GM23338 (cell line): ENCODE results near the gene COMMD7. TPM values are rescaled to one million over a fixed set of nuclear protein-coding genes. Genes with fewer than 3 reads are reported as not detected.

Experiments
- ATAC-seq: fragments of 200-7000 bp; cut with Tn5 transposase; 3 replicates; pipeline ENCODE4 v1.9.1; 2020
- DNase-seq: peaks from one replicate; pipeline ENCODE4 v3.0.0-alpha.2; 2015; ENCODE audit warnings: low spot score
- H2AFZ ChIP-seq: fragments of 200-600 bp; sonication (generic); 2 replicates; pipeline ENCODE4 v1.8.0; 2016; ENCODE audit warnings: antibody characterized with exemption, mild to moderate bottlenecking, moderate library complexity
- H3F3A ChIP-seq: fragments of 200-600 bp; sonication (generic); replicated peaks from 2 replicates; pipeline ENCODE4 v1.8.0; 2017; ENCODE audit warnings: antibody characterized with exemption, mixed run types, low read depth
- H3K27ac ChIP-seq: fragments of 200-600 bp; sonication (generic); 2 replicates; pipeline ENCODE4 v1.6.1; 2016; ENCODE audit warnings: low read depth
- H3K27me3 ChIP-seq: fragments of 200-600 bp; sonication (generic); 2 replicates; pipeline ENCODE4 v1.8.0; 2016; ENCODE audit warnings: mild to moderate bottlenecking, mixed run types, moderate library complexity; ENCODE audit not compliant: insufficient read depth
- H3K36me3 ChIP-seq: fragments of 200-600 bp; sonication (generic); 2 replicates; pipeline ENCODE4 v1.8.0; 2016; ENCODE audit warnings: mild to moderate bottlenecking; ENCODE audit not compliant: insufficient read depth
- H3K4me1 ChIP-seq: fragments of 200-600 bp; sonication (generic); 2 replicates; pipeline ENCODE4 v1.8.0; 2016; ENCODE audit warnings: mild to moderate bottlenecking, moderate library complexity; ENCODE audit not compliant: insufficient read depth
- H3K4me2 ChIP-seq: fragments of 200-600 bp; sonication (generic); 2 replicates; pipeline ENCODE4 v1.7.1; 2017; ENCODE audit warnings: mixed run types
- H3K4me3 ChIP-seq: fragments of 200-600 bp; sonication (generic); 2 replicates; pipeline ENCODE4 v1.6.1; 2016; ENCODE audit warnings: mixed run types
- H3K79me2 ChIP-seq: fragments of 200-600 bp; sonication (generic); replicated peaks from 2 replicates; pipeline ENCODE4 v1.8.0; 2017; ENCODE audit warnings: mild to moderate bottlenecking; ENCODE audit not compliant: insufficient read depth
- H3K9me2 ChIP-seq: fragments of 200-600 bp; sonication (generic); 2 replicates; pipeline ENCODE4 v1.8.0; 2017; ENCODE audit not compliant: insufficient read depth
- H4K20me1 ChIP-seq: fragments of 200-600 bp; sonication (generic); replicated peaks from 2 replicates; pipeline ENCODE4 v1.8.0; 2017; ENCODE audit warnings: mild to moderate bottlenecking; ENCODE audit not compliant: insufficient read depth
- H3K27ac Mint-ChIP-seq: 2 replicates; pipeline ENCODE4 v1.8.0; 2020; ENCODE audit warnings: inconsistent platforms, mild to moderate bottlenecking, moderate library complexity, mixed read lengths
- H3K27me3 Mint-ChIP-seq: 3 replicates; pipeline ENCODE4 v1.8.0; 2022; ENCODE audit warnings: low read depth, mild to moderate bottlenecking, moderate library complexity, mixed read lengths, inconsistent platforms; ENCODE audit not compliant: insufficient read depth, poor library complexity
- H3K36me3 Mint-ChIP-seq: 3 replicates; pipeline ENCODE4 v1.8.0; 2021; ENCODE audit warnings: low read depth, mild to moderate bottlenecking, inconsistent platforms, moderate library complexity, mixed read lengths
- H3K4me1 Mint-ChIP-seq: 3 replicates; pipeline ENCODE4 v1.8.0; 2020; ENCODE audit warnings: mild to moderate bottlenecking, inconsistent platforms, mixed read lengths
- H3K4me3 Mint-ChIP-seq: 3 replicates; pipeline ENCODE4 v1.8.0; 2021; ENCODE audit warnings: moderate library complexity, mild to moderate bottlenecking, inconsistent platforms, mixed read lengths
- H3K9me3 Mint-ChIP-seq: 3 replicates; pipeline ENCODE4 v1.8.0; 2020; ENCODE audit warnings: moderate library complexity, mild to moderate bottlenecking, inconsistent platforms, mixed read lengths
- CREB1 ChIP-seq: fragments of 250-450 bp; sonication (Bioruptor Pico); IDR thresholded peaks from 2 replicates; pipeline ENCODE4 v1.5.0; 2020; ENCODE audit warnings: low read depth, mild to moderate bottlenecking, moderate library complexity
- CTCF ChIP-seq, 2 experiments: fragments of 200-600 bp in 1 of 2; sonication (generic) in 1 of 2; conservative IDR thresholded peaks; 2 replicates each; pipeline versions ENCODE4 v1.5.1 to v1.6.1; 2016 to 2017; ENCODE audit warnings: antibody characterized with exemption in 2 of 2, low read depth in 2 of 2, mild to moderate bottlenecking in 2 of 2, moderate library complexity in 1 of 2
- ETS1 ChIP-seq: IDR thresholded peaks from 2 replicates; pipeline ENCODE4 v1.6.1; 2016; ENCODE audit warnings: antibody characterized with exemption
- EZH2 ChIP-seq: fragments of 200-600 bp; sonication (generic); IDR thresholded peaks from one replicate; pipeline ENCODE4 v1.8.0; 2017; ENCODE audit warnings: antibody characterized with exemption, mild to moderate bottlenecking, low read depth; ENCODE audit not compliant: unreplicated experiment
- EZH2phosphoT487 ChIP-seq: fragments of 200-600 bp; sonication (generic); IDR thresholded peaks from one replicate; pipeline ENCODE4 v1.8.1; 2018; ENCODE audit warnings: antibody characterized with exemption; ENCODE audit not compliant: unreplicated experiment
- JUNB ChIP-seq: IDR thresholded peaks from one replicate; pipeline ENCODE4 v1.6.1; 2016; ENCODE audit warnings: antibody characterized with exemption; ENCODE audit not compliant: unreplicated experiment
- NANOG ChIP-seq: IDR thresholded peaks from 2 replicates; pipeline ENCODE4 v1.6.1; 2016; ENCODE audit warnings: antibody characterized with exemption, borderline replicate concordance
- POLR2AphosphoS5 ChIP-seq: IDR thresholded peaks from 2 replicates; pipeline ENCODE4 v1.6.1; 2016; ENCODE audit warnings: antibody characterized with exemption, low read depth
- REST ChIP-seq: IDR thresholded peaks from one replicate; pipeline ENCODE4 v1.6.1; 2018; ENCODE audit warnings: antibody characterized with exemption; ENCODE audit not compliant: unreplicated experiment
- STAT1 ChIP-seq: IDR thresholded peaks from one replicate; pipeline ENCODE4 v1.6.1; 2016; ENCODE audit warnings: antibody characterized with exemption; ENCODE audit not compliant: unreplicated experiment
- ZNF114 ChIP-seq: fragments of 250-450 bp; sonication (Bioruptor Pico); IDR thresholded peaks from 2 replicates; pipeline ENCODE4 v1.5.0; 2020; ENCODE audit warnings: mild to moderate bottlenecking, moderate library complexity
- ZNF331 ChIP-seq: fragments of 250-450 bp; sonication (Bioruptor Pico); IDR thresholded peaks from 2 replicates; pipeline ENCODE4 v1.5.0; 2020; ENCODE audit warnings: low read depth, mild to moderate bottlenecking, moderate library complexity
- ZNF462 ChIP-seq: fragments of 250-450 bp; sonication (Bioruptor Pico); IDR thresholded peaks from 2 replicates; pipeline ENCODE4 v1.5.0; 2020; ENCODE audit warnings: mild to moderate bottlenecking, moderate library complexity
- polyA plus RNA-seq: library from polyadenylated mRNA; unstranded; fragments of >200 nt; fragmentation: Nextera tagmentation; extraction: Ambion mirVana; gene quantifications from 2 replicates; pipeline ENCODE4 v1.2.1, GENCODE V29; 2016
- total RNA-seq: library from RNA; depleted of rRNA; stranded (reverse); fragments of >200 nt; shearing (Covaris generic); gene quantifications from 2 replicates; pipeline ENCODE4 v1.2.3, GENCODE V29; 2014

The COMMD7 gene
- total and polyA plus RNA-seq, 2 experiments from 2014 or later, result 67.3 to 86.4 TPM

GRCh38 chr20:32775336-32775991, 32.2 kb upstream of the COMMD7 start:
- peaks cover 100% of the 10 kb centered on the region for H3K79me2 ChIP-seq
- Mint-ChIP-seq H3K9me3 (no peaks in the 10 kb centered on the region), H3K27ac (peak overlapping the region; percentile 93), H3K4me3 (peak overlapping the region; percentile 52), H3K4me1 (peaks cover 94% of the 10 kb centered on the region), H3K27me3 (peaks cover 48% of the 10 kb centered on the region), H3K36me3 (peaks cover 99% of the 10 kb centered on the region)
- ATAC-seq (no peak), DNase-seq (no peak)
- H3K36me3 ChIP-seq, result peaks cover 95% of the 10 kb centered on the region
- H3K27me3 ChIP-seq, result no peaks in the 10 kb centered on the region
- H3K4me2 ChIP-seq, result peak overlapping the region; percentile 97
- peaks cover 99% of the 10 kb centered on the region for H4K20me1 ChIP-seq
- H3K27ac ChIP-seq, result peak overlapping the region; percentile 88
- H3K9me2 ChIP-seq, result no peaks in the 10 kb centered on the region
- H2AFZ ChIP-seq, result no peak overlapping the region
- H3F3A ChIP-seq, result peaks cover 95% of the 10 kb centered on the region
- peak overlapping the region; percentile 91 for H3K4me3 ChIP-seq
- H3K4me1 ChIP-seq, result peaks cover 99% of the 10 kb centered on the region
- TF ChIP-seq STAT1 (no peak), POLR2AphosphoS5 (no peak; the same call in 1 of the 2 replicates), ZNF462 (CRISPR knock-in tag) (no peak), EZH2phosphoT487 (no peak), ETS1 (no peak), ZNF331 (CRISPR knock-in tag) (no peak), EZH2 (no peak), JUNB (no peak), NANOG (no peak), CREB1 (CRISPR knock-in tag) (no peak), CTCF (conservative IDR thresholded peaks at IDR 0.05; ENCODE audit: low read depth in 2 of 2) (no peak), ZNF114 (CRISPR knock-in tag) (no peak), REST (no peak)
